MM.1S (cell line): Measurements from ENCODE around the gene CREBBP.

Source experiments
- EZH2phosphoT487 ChIP-seq: fragments of 300-600 bp; sonication (generic); IDR thresholded peaks from 2 replicates; pipeline ENCODE4 v1.6.1; 2018; ENCODE audit warnings: antibody characterized with exemption, low read length
- TF ChIP-seq, protein P1 (sequence below): fragments of 300-600 bp; sonication (generic); IDR thresholded peaks from 2 replicates; pipeline ENCODE4 v1.5.1; 2016; ENCODE audit warnings: antibody characterized with exemption, low read length, mixed read lengths

- TF ChIP-seq EZH2phosphoT487: no peak
- TF ChIP-seq, protein P1, sequence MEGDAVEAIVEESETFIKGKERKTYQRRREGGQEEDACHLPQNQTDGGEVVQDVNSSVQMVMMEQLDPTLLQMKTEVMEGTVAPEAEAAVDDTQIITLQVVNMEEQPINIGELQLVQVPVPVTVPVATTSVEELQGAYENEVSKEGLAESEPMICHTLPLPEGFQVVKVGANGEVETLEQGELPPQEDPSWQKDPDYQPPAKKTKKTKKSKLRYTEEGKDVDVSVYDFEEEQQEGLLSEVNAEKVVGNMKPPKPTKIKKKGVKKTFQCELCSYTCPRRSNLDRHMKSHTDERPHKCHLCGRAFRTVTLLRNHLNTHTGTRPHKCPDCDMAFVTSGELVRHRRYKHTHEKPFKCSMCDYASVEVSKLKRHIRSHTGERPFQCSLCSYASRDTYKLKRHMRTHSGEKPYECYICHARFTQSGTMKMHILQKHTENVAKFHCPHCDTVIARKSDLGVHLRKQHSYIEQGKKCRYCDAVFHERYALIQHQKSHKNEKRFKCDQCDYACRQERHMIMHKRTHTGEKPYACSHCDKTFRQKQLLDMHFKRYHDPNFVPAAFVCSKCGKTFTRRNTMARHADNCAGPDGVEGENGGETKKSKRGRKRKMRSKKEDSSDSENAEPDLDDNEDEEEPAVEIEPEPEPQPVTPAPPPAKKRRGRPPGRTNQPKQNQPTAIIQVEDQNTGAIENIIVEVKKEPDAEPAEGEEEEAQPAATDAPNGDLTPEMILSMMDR: no peak
These were observed 1.1 kb downstream of the CREBBP start for GRCh38 chr16:3879258-3879886.
